Measurements from ENCODE around the gene CNPPD1. TPM values are rescaled to one million over a fixed set of nuclear protein-coding genes. Genes with fewer than 3 reads are reported as not detected.

The CNPPD1 gene
- total RNA-seq, 1 donor from 2014 or later: 38.9 TPM

- peaks cover 7% of the 10 kb centered on the region for H3K36me3 Mint-ChIP-seq (ENCODE audit: insufficient read depth)
- H3K27ac Mint-ChIP-seq: no peak overlapping the region
- no peak for TF ChIP-seq CTCF (IDR thresholded peaks at IDR 0.05; ENCODE audit: unreplicated experiment)
- no peak overlapping the region for H3K4me3 Mint-ChIP-seq (ENCODE audit: low read depth)
- no peak for DNase-seq (ENCODE audit: low spot score, unreplicated experiment)
- peaks cover 14% of the 10 kb centered on the region for H3K4me1 Mint-ChIP-seq (ENCODE audit: low read depth)
- peaks cover 76% of the 10 kb centered on the region for H3K27me3 Mint-ChIP-seq
- H3K9me3 Mint-ChIP-seq (ENCODE audit: low read depth): no peaks in the 10 kb centered on the region
Measured at GRCh38 chr2:219131327-219131726, 45.4 kb downstream of the CNPPD1 start.

GRCh38 chr2:219129589-219129988, 47.1 kb downstream of the CNPPD1 start:
- H3K9me3 Mint-ChIP-seq (ENCODE audit: low read depth): no peaks in the 10 kb centered on the region
- no peak overlapping the region for H3K4me3 Mint-ChIP-seq (ENCODE audit: low read depth)
- DNase-seq (ENCODE audit: low spot score, unreplicated experiment): no peak
- H3K36me3 Mint-ChIP-seq (ENCODE audit: insufficient read depth): peaks cover 7% of the 10 kb centered on the region
- TF ChIP-seq CTCF (IDR thresholded peaks at IDR 0.05; ENCODE audit: unreplicated experiment): no peak
- H3K4me1 Mint-ChIP-seq (ENCODE audit: low read depth): peaks cover 22% of the 10 kb centered on the region
- H3K27ac Mint-ChIP-seq: no peak overlapping the region
- peaks cover 92% of the 10 kb centered on the region for H3K27me3 Mint-ChIP-seq

GRCh38 chr2:219128396-219128795, 48.3 kb downstream of the CNPPD1 start:
- H3K27ac Mint-ChIP-seq: no peak overlapping the region
- H3K27me3 Mint-ChIP-seq: peaks cover 89% of the 10 kb centered on the region
- H3K4me1 Mint-ChIP-seq (ENCODE audit: low read depth): peaks cover 29% of the 10 kb centered on the region
- no peak for DNase-seq (ENCODE audit: low spot score, unreplicated experiment)
- H3K36me3 Mint-ChIP-seq (ENCODE audit: insufficient read depth): peaks cover 4% of the 10 kb centered on the region
- TF ChIP-seq CTCF (IDR thresholded peaks at IDR 0.05; ENCODE audit: unreplicated experiment): no peak
- H3K4me3 Mint-ChIP-seq (ENCODE audit: low read depth): no peak overlapping the region
- H3K9me3 Mint-ChIP-seq (ENCODE audit: low read depth): no peaks in the 10 kb centered on the region

GRCh38 chr2:219127037-219127635, 49.6 kb downstream of the CNPPD1 start:
- no peak overlapping the region for H3K27ac Mint-ChIP-seq
- peaks cover 42% of the 10 kb centered on the region for H3K4me1 Mint-ChIP-seq (ENCODE audit: low read depth)

GRCh38 chr2:219126555-219126954, 50.2 kb downstream of the CNPPD1 start:
- no peaks in the 10 kb centered on the region for H3K9me3 Mint-ChIP-seq (ENCODE audit: low read depth)
- no peak overlapping the region for H3K4me3 Mint-ChIP-seq (ENCODE audit: low read depth)
- peaks cover 85% of the 10 kb centered on the region for H3K27me3 Mint-ChIP-seq
- no peak overlapping the region for H3K27ac Mint-ChIP-seq
- peaks cover 2% of the 10 kb centered on the region for H3K36me3 Mint-ChIP-seq (ENCODE audit: insufficient read depth)
- no peak for TF ChIP-seq CTCF (IDR thresholded peaks at IDR 0.05; ENCODE audit: unreplicated experiment)
- DNase-seq (ENCODE audit: low spot score, unreplicated experiment): no peak
- peaks cover 43% of the 10 kb centered on the region for H3K4me1 Mint-ChIP-seq (ENCODE audit: low read depth)

More at GRCh38 chr2:219127037-219127635, 49.6 kb downstream of the CNPPD1 start:
- TF ChIP-seq CTCF (IDR thresholded peaks at IDR 0.05; ENCODE audit: unreplicated experiment): no peak
- DNase-seq (ENCODE audit: low spot score, unreplicated experiment): no peak
- H3K9me3 Mint-ChIP-seq (ENCODE audit: low read depth): no peaks in the 10 kb centered on the region
- H3K27me3 Mint-ChIP-seq: peaks cover 88% of the 10 kb centered on the region
- H3K4me3 Mint-ChIP-seq (ENCODE audit: low read depth): no peak overlapping the region
- H3K36me3 Mint-ChIP-seq (ENCODE audit: insufficient read depth): peaks cover 2% of the 10 kb centered on the region
